ENCODE measurements around the gene OLFML3.

OLFML3 gene

DNA sequence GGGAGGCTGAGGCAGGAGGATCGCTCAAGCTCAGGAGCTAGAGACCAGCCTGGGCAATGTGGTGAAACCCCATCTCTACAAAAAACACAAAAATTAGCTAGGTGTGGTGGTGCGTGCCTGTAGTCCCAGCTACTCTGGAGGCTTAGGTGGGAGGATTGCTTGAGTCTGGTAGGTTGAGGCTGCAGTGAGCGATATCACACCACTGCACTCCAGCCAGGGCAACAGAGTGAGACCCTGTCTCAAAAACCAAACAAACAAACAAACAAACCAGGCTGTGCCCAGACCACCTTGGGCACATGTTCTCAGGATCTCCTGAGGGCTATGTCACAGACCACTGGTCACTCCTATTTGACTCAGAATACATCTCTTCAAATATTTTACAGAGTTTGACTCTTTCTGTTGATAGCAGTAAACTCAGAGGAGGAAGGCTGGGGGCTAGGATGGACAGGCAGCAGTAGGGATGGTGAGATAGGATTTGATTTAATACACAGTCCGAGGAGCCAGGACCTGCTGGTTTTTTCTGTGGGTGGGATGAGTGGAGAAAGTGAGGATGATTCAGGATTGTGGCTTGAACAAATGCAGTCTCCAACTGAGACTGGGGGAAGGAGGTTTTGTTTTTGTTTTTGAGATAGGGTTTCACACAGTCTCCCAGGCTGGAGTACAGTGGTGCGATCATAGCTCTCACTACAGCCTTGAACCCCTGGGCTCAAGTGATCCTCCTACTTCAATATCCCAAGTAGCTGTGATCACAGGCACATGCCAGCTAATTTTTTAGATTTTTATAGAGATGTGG lies 46.5 kb downstream of the OLFML3 start:
- no peak for DNase-seq (ENCODE audit: low spot score)

GRCh38 chr1:114026797-114027196 lies 47.5 kb downstream of the OLFML3 start:
- no peak for DNase-seq (ENCODE audit: low spot score)

All from activated CD4-positive, alpha-beta T cell treated with anti-CD3 and anti-CD28 coated beads, Interleukin-2, Interleukin-4, amounts not matched to agents 100 ng/mL and 50 ng/mL, durations not matched to agents 16 hours and 8 hours (primary cell).